GM13976 (cell line): ENCODE data around the gene PODXL2.
"Not testable (repeated sequence)": the region's sequence is repeated elsewhere in the genome, so short reads cannot be mapped to it uniquely, and the experiment has no call there.

Experiments
- DNase-seq: peaks from one replicate; pipeline ENCODE4 v3.0.0; 2012; ENCODE audit warnings: low spot score
- in situ Hi-C: fragments of 300-500 bp; cut with MboI; formaldehyde crosslinking; loops from one replicate; pipeline ENCODE4 v1.12.0; 2022; ENCODE audit warnings: low sequenced_read_pairs, mixed read lengths, inconsistent platforms; ENCODE audit not compliant: unreplicated experiment
- TF ChIP-seq, protein P1 (sequence below): IDR thresholded peaks from 2 replicates; pipeline ENCODE4 v1.5.1; 2012; ENCODE audit warnings: borderline replicate concordance, mild to moderate bottlenecking; ENCODE audit not compliant: insufficient read depth; ENCODE audit errors: extremely low read depth, missing control alignments, control extremely low read depth

The PODXL2 gene

DNA sequence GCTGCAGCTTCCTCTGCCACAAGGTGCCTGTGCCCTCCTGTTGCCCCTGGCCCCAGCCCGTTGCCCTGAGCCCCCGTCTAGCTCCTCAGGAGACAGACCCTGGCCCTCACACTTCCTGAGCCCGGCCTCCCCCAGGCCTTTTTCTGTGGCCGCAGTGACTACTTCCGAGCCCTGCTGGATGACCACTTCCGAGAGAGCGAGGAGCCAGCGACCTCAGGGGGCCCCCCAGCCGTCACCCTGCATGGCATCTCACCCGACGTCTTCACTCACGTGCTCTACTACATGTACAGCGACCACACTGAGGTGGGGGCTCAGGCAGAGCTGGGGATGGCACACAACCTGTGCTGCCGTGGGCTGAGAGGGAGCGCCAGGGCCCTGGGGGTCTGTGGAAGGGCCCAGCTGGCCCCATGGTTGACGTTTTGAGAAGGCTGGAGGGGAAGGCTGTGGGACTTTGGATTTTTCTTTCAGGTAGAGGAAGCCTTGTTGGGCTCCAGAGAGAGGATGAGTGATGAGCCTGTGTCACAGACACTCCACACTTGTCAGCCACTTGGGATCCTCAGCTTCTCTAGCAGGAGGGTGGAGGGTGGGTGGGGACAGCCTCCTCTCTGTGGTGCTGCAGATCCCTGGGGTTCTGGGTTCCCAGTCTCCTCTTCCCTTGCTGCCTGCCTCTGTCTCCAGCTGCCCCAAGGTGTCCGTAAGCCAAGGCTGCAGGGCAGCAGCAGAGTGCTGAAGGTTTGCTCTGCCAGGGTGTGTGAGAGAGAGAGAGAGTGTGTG is 48.7 kb downstream of the PODXL2 start:
- no peak for DNase-seq
- in situ Hi-C loops, result no loop called here
- TF ChIP-seq, protein P1, sequence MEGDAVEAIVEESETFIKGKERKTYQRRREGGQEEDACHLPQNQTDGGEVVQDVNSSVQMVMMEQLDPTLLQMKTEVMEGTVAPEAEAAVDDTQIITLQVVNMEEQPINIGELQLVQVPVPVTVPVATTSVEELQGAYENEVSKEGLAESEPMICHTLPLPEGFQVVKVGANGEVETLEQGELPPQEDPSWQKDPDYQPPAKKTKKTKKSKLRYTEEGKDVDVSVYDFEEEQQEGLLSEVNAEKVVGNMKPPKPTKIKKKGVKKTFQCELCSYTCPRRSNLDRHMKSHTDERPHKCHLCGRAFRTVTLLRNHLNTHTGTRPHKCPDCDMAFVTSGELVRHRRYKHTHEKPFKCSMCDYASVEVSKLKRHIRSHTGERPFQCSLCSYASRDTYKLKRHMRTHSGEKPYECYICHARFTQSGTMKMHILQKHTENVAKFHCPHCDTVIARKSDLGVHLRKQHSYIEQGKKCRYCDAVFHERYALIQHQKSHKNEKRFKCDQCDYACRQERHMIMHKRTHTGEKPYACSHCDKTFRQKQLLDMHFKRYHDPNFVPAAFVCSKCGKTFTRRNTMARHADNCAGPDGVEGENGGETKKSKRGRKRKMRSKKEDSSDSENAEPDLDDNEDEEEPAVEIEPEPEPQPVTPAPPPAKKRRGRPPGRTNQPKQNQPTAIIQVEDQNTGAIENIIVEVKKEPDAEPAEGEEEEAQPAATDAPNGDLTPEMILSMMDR, result no peak

DNA sequence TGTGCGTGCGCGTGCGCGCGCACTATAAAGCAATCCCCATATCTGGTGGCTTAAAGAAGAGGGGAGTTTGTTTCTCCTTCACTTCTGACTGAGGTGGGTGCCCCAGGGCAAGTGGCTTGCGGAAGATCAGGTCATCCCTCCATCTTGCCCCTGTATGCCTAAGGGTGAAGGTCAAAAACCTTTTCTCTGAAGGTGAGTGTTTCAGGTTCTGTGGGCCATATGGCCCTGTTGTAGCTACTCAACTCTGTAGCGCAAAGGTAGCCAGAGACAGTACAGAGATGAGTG is 49.3 kb downstream of the PODXL2 start:
- in situ Hi-C loops, result no loop called here
- TF ChIP-seq, protein P1, result no peak
- DNase-seq, result no peak

DNA sequence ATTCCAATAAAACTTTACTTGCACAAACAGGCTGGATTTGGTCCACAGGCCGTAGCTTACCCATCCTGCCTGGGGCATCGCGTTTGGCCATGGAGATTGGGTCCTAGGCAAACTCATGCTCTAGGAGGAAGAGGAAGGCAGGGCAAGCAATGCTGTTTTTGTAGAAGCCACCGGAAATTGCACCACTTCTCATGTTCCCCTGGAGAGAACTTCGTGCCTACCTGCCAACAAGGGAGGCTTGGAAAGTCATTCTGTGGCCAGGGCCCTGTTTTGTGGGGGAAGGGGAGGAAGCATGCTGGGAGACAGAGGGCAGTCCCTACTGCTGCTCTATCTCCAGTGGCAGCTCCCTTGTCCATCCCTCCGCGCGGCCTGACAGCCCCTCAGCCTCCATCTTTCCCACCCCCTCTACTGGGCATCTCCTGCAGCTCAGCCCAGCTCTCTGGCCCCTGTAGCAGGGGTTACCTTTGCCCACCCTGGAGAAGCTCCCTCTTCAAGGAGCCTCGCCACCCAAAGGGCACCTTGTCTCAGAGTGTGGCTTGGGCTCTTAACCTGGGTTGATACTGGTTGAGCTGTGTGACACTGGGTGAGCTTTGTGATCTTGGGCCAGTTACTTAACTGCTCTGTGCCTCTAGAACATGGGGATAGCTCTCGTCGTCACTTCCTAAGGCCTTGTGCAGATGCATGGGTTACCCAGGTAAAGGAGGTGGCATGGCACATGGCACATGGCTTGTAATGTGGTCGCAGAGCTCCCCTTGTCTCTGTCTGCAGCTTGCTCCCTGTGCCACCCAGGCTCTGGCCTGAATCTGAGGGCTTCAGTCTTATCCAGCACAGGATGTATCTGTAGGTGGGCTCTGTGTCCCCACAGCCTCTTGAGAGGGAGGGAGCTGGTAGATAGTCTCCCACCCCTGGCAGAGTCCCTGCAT is 49.9 kb downstream of the PODXL2 start:
- in situ Hi-C loops, result no loop called here
- TF ChIP-seq, protein P1, result no peak
- no peak for DNase-seq

DNA sequence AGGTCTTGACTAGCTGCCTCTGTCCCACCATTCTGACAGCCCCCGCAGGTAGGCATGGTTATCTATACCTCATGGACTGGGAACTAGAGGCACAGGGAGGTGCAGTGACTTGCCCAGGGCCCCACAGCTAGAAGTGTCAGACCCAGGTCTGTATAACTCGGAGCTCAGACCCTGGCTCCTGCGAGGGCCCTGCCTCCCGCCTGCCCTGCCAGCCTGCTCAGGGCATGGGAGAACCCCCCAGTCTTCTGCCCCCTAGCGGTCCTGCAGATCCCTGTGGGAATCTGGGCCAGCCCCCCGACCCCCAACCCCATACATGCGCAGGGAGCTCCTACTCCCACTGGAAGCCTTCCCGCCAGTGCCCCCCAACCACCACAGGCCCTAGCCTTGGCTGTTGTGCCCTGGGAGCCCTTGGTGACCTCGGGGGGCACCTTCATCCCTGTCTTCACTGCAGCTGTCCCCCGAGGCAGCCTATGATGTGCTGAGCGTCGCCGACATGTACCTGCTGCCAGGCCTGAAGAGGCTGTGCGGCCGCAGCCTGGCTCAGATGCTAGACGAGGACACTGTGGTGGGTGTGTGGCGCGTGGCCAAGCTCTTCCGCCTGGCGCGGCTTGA is 50.7 kb downstream of the PODXL2 start:
- in situ Hi-C loops, result no loop called here
- no peak for DNase-seq
- TF ChIP-seq, protein P1, result no peak

DNA sequence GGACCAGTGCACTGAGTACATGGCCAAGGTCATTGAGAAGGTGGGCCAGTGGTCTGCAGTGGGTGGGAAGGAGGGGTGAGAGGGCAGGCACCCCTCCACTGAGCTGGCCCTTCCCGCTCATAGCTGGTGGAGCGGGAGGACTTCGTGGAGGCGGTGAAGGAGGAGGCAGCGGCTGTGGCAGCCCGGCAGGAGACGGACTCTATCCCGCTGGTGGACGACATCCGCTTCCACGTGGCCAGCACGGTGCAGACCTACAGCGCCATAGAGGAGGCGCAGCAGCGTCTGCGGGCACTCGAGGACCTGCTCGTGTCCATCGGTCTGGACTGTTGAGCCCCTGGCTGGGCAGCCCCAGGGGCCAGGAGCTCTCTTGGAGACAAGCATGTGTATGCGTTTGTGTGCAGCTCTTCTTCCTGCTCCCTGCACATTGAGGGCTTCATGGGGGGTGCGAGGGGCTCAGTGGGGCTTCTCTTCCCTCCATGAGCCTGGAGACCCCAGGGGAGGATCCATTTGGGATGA is 51.2 kb downstream of the PODXL2 start:
- TF ChIP-seq, protein P1, result no peak
- in situ Hi-C loops, result no loop called here
- no peak for DNase-seq

DNA sequence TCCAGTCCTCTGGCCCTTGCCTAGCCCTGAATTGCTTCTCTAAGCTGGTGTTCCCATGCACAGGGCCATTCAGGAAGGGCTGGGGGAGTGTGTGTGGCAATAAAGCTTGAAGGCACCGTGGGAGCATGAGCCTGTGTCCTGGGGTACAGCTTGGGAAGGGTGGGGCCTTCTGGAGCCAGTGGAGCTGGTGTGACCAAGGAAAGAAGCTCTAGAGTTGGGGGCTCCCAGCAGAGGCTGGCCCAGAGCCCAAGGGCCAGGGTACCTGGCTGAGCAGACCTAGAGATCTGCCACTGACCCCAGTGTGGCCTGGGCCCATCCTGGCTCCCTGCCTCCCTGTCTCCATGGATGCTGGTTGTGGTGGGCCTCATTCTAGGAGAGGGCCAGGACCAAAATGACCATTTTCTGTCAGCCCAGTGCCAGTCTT is 51.8 kb downstream of the PODXL2 start:
- in situ Hi-C loops, result no loop called here
- no peak for DNase-seq
- TF ChIP-seq, protein P1, result no peak

DNA sequence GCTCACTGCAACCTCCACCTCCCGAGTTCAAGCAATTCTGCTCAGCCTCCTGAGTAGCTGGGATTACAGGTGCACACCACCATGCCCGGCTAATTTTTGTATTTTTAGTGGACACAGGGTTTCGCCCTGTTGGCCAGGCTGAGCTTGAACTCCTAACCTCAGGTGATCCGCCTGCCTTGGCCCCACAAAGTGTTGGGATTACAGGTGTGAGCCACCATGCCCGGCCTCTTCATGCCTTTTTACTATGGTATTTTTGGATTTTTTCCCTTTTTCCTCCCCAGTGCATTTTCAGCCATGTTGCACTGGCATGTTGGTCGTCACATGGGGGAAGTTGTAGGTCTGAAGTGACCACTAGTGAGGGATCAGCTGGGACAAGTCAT is 53.2 kb downstream of the PODXL2 start:
- DNase-seq, in situ Hi-C loops: not testable (repeated sequence)
